Measurements from ENCODE around the gene PCCA.

DNA sequence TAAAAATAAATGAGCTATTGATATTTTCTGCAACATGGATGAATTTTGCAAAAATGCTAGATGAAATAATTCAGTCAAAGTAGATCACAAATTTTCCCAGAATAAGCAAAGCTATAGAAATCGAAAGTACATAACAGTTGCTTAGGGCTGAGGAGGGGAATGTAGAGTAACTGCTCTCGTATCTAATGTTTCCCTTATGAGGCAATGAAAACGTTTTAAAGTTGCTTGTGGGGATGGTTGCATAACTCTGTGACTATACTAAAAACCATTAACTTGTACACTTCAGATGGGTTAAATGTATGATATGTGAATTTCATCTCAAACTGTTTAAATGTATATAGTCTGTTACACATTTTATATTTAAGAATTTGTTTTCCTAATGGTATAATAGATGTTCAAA, 268.0 kb downstream of the PCCA start:
- TF ChIP-seq, protein P1, sequence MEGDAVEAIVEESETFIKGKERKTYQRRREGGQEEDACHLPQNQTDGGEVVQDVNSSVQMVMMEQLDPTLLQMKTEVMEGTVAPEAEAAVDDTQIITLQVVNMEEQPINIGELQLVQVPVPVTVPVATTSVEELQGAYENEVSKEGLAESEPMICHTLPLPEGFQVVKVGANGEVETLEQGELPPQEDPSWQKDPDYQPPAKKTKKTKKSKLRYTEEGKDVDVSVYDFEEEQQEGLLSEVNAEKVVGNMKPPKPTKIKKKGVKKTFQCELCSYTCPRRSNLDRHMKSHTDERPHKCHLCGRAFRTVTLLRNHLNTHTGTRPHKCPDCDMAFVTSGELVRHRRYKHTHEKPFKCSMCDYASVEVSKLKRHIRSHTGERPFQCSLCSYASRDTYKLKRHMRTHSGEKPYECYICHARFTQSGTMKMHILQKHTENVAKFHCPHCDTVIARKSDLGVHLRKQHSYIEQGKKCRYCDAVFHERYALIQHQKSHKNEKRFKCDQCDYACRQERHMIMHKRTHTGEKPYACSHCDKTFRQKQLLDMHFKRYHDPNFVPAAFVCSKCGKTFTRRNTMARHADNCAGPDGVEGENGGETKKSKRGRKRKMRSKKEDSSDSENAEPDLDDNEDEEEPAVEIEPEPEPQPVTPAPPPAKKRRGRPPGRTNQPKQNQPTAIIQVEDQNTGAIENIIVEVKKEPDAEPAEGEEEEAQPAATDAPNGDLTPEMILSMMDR (IDR thresholded peaks at IDR 0.05), result no peak
- no peak for TF ChIP-seq POLR2A (IDR thresholded peaks at IDR 0.05)

All from tibial nerve (tissue), 3 donors.